ENCODE results near the gene TMEM132A.

DNA sequence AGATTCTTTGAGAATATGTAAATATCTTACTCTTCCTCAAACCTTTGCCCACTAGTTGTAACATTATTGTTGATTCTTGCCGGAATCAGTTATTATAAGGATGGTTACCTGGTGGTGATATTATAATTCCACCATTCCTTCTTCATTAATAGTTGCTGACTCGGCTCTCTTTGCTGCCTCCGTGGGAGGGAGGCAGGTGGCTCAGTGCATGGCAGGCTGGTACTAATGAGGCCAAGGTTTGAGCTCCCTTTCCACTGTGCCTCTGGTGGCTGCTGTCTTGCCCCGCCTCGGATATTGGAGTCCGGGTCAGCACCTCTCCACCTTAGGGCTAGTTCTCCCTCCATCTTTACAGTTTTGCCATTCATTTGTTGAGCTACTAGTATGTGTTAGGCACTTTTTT lies 59.9 kb downstream of the TMEM132A start:
- TF ChIP-seq PAX5 (IDR thresholded peaks at IDR 0.05; ENCODE audit: insufficient read depth, low read length, severe bottlenecking) (no peak), POLR2AphosphoS5 (IDR thresholded peaks at IDR 0.05; ENCODE audit: low read depth, low read length) (no peak), TAF1 (IDR thresholded peaks at IDR 0.05; ENCODE audit: low read depth, low read length) (no peak), POLR2A (IDR thresholded peaks at IDR 0.05; ENCODE audit: low read depth, low read length) (no peak)

Data from GM12891 (cell line).